ENCODE results near the gene SELENOH. TPM values are rescaled to one million over a fixed set of nuclear protein-coding genes. Genes with fewer than 3 reads are reported as not detected.
A peak's percentile ranks its signal among the peaks of the same experiment; 100 is the strongest.

SELENOH gene
- total RNA-seq, 1 donor from 2014 or later = 249 TPM

- Histone ChIP-seq H3K4me3 (ENCODE audit: low read depth, low read length) (peak overlapping the region; percentile 75), H3K27me3 (ENCODE audit: control insufficient read depth, insufficient read depth, low read length) (no peaks in the 10 kb centered on the region), H3K36me3 (ENCODE audit: control insufficient read depth, insufficient read depth, low read length) (no peaks in the 10 kb centered on the region)
- peak; percentile 38 for TF ChIP-seq CTCF (IDR thresholded peaks at IDR 0.05; ENCODE audit: insufficient read depth, low read length, poor library complexity, severe bottlenecking)
- DNase-seq (ENCODE audit: low read depth) = no peak
Measured at GRCh38 chr11:57763568-57763967, 22.3 kb downstream of the SELENOH start.

GRCh38 chr11:57764021-57764420 is 22.7 kb downstream of the SELENOH start:
- no peak for DNase-seq (ENCODE audit: low read depth)

GRCh38 chr11:57764566-57764965 is 23.3 kb downstream of the SELENOH start:
- H3K36me3 ChIP-seq (ENCODE audit: control insufficient read depth, insufficient read depth, low read length) = no peaks in the 10 kb centered on the region
- peak overlapping the region; percentile 75 for H3K4me3 ChIP-seq (ENCODE audit: low read depth, low read length)
- no peak for TF ChIP-seq CTCF (IDR thresholded peaks at IDR 0.05; ENCODE audit: insufficient read depth, low read length, poor library complexity, severe bottlenecking)
- DNase-seq (ENCODE audit: low read depth) = no peak
- no peaks in the 10 kb centered on the region for H3K27me3 ChIP-seq (ENCODE audit: control insufficient read depth, insufficient read depth, low read length)

More at GRCh38 chr11:57764021-57764420, 22.7 kb downstream of the SELENOH start:
- no peak for TF ChIP-seq CTCF (IDR thresholded peaks at IDR 0.05; ENCODE audit: insufficient read depth, low read length, poor library complexity, severe bottlenecking)
- Histone ChIP-seq H3K36me3 (ENCODE audit: control insufficient read depth, insufficient read depth, low read length) (no peaks in the 10 kb centered on the region), H3K27me3 (ENCODE audit: control insufficient read depth, insufficient read depth, low read length) (no peaks in the 10 kb centered on the region), H3K4me3 (ENCODE audit: low read depth, low read length) (peak overlapping the region; percentile 75)

- no peaks in the 10 kb centered on the region for H3K36me3 ChIP-seq (ENCODE audit: control insufficient read depth, insufficient read depth, low read length)
- no peak for DNase-seq (ENCODE audit: low read depth)
- TF ChIP-seq CTCF (IDR thresholded peaks at IDR 0.05; ENCODE audit: insufficient read depth, low read length, poor library complexity, severe bottlenecking) = no peak
Measured at GRCh38 chr11:57764972-57765371, 23.7 kb downstream of the SELENOH start.

GRCh38 chr11:57770793-57771192 is 29.5 kb downstream of the SELENOH start:
- Histone ChIP-seq H3K4me3 (ENCODE audit: low read depth, low read length) (no peak overlapping the region), H3K27me3 (ENCODE audit: control insufficient read depth, insufficient read depth, low read length) (no peaks in the 10 kb centered on the region), H3K36me3 (ENCODE audit: control insufficient read depth, insufficient read depth, low read length) (no peaks in the 10 kb centered on the region)
- DNase-seq (ENCODE audit: low read depth) = no peak
- TF ChIP-seq CTCF (IDR thresholded peaks at IDR 0.05; ENCODE audit: insufficient read depth, low read length, poor library complexity, severe bottlenecking) = no peak

More at GRCh38 chr11:57764972-57765371, 23.7 kb downstream of the SELENOH start:
- Histone ChIP-seq H3K27me3 (ENCODE audit: control insufficient read depth, insufficient read depth, low read length) (no peaks in the 10 kb centered on the region), H3K4me3 (ENCODE audit: low read depth, low read length) (peak overlapping the region; percentile 75)

GRCh38 chr11:57771365-57771764 is 30.1 kb downstream of the SELENOH start:
- TF ChIP-seq CTCF (IDR thresholded peaks at IDR 0.05; ENCODE audit: insufficient read depth, low read length, poor library complexity, severe bottlenecking) = no peak
- H3K4me3 ChIP-seq (ENCODE audit: low read depth, low read length) = no peak overlapping the region
- no peaks in the 10 kb centered on the region for H3K27me3 ChIP-seq (ENCODE audit: control insufficient read depth, insufficient read depth, low read length)
- no peaks in the 10 kb centered on the region for H3K36me3 ChIP-seq (ENCODE audit: control insufficient read depth, insufficient read depth, low read length)
- DNase-seq (ENCODE audit: low read depth) = no peak
